ENCODE results near the gene TAF11L8. TPM values are rescaled to one million over a fixed set of nuclear protein-coding genes. Genes with fewer than 3 reads are reported as not detected.
"Not testable (repeated sequence)": the region's sequence is repeated elsewhere in the genome, so short reads cannot be mapped to it uniquely, and the experiment has no call there.

Gene TAF11L8
- total RNA-seq, result not detected in 3 replicates

DNA sequence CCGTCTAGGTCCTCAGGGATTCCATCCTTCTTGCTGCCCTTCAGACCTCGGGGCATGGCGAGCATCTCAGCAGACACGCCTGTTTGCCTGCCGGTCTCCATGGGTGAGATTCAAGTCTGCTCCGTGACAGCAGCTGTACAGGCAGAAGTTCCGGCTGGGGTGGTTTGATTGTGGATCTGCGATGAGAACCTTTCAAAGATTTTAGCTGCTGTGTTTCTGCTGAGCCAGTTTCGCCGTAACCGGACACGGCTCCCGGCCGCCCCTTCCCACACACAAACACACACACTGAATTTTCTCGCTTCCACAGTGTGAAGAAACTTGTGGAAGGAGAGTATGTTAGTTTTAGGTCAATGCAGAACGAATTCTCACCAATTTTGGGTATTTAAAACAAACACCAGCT, at the start of gene TAF11L8:
Gene TAF11L8 (minus strand): TSS at position 101 of the 400 bp plus-strand sequence.
- not testable (repeated sequence) for H3K36me3 Mint-ChIP-seq; H3K27me3 Mint-ChIP-seq (ENCODE audit: low read depth); H3K27ac Mint-ChIP-seq; H3K9me3 Mint-ChIP-seq; H3K4me3 Mint-ChIP-seq; DNase-seq (ENCODE audit: low spot score in 2 of 2, unreplicated experiment in 2 of 2); H3K4me1 Mint-ChIP-seq

- Mint-ChIP-seq H3K27ac (no peak within 1 kb of the TSS), H3K9me3 (peaks cover 6% of the 10 kb centered on the region), H3K4me1 (no peaks in the 10 kb centered on the region), H3K36me3 (no peaks in the 10 kb centered on the region), H3K27me3 (ENCODE audit: low read depth) (no peaks in the 10 kb centered on the region), H3K4me3 (no peak within 1 kb of the TSS)
- TF ChIP-seq CTCF (IDR thresholded peaks at IDR 0.05; ENCODE audit: unreplicated experiment), result no peak
- DNase-seq (ENCODE audit: low spot score in 2 of 2, unreplicated experiment in 2 of 2), result no peak
Measured at GRCh38 chr5:17634160-17634559, 43.4 kb upstream of the TAF11L8 start, which contains the start of gene TAF11L14. TSS of gene TAF11L14 (plus strand) at chr5:17634460.

DNA sequence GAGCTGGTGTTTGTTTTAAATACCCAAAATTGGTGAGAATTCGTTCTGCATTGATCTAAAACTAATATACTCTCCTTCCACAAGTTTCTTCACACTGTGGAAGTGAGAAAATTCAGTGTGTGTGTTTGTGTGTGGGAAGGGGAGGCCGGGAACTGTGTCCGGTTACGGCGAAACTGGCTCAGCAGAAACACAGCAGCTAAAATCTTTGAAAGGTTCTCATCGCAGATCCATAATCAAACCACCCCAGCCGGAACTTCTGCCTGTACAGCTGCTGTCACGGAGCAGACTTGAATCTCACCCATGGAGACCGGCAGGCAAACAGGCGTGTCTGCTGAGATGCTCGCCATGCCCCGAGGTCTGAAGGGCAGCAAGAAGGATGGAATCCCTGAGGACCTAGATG, 41.0 kb upstream of the TAF11L8 start, which contains the start of gene TAF11L13:
Gene TAF11L13 (plus strand): TSS at position 301 of the 400 bp plus-strand sequence.
- H3K27ac Mint-ChIP-seq, H3K4me3 Mint-ChIP-seq: not testable (repeated sequence)

DNA sequence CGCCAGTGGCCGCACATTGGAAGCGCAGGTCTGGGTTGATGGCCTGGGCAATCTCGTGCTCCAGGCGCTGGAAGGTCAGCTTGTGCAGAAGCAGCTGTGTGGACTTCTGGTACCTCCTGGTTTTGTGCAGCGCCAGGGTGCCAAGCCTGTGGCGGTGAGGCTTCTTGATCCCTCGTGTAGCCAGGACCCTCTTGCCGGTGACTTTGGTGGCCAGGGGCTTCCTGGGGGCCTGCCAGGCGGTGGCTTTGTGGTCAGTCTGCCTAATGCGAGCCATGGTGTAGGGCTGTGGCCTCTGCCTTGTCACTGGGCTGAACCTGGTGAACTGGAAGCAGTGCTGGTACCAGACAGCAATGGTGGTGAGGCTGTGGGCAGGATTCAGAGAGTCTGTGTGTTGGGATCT, 34.9 kb upstream of the TAF11L8 start:
- no peak for DNase-seq (ENCODE audit: low spot score in 2 of 2, unreplicated experiment in 2 of 2)
- no peak overlapping the region for H3K27ac Mint-ChIP-seq
- H3K36me3 Mint-ChIP-seq, result no peaks in the 10 kb centered on the region
- H3K27me3 Mint-ChIP-seq (ENCODE audit: low read depth), result peaks cover 9% of the 10 kb centered on the region
- no peaks in the 10 kb centered on the region for H3K4me1 Mint-ChIP-seq
- TF ChIP-seq CTCF (IDR thresholded peaks at IDR 0.05; ENCODE audit: unreplicated experiment), result no peak
- peaks cover 6% of the 10 kb centered on the region for H3K9me3 Mint-ChIP-seq
- no peak overlapping the region for H3K4me3 Mint-ChIP-seq

More for the DNA sequence above, 41.0 kb upstream of the TAF11L8 start, which contains the start of gene TAF11L13:
- not testable (repeated sequence) for H3K9me3 Mint-ChIP-seq; H3K4me1 Mint-ChIP-seq; H3K27me3 Mint-ChIP-seq (ENCODE audit: low read depth); H3K36me3 Mint-ChIP-seq; DNase-seq (ENCODE audit: low spot score in 2 of 2, unreplicated experiment in 2 of 2)

GRCh38 chr5:17620627-17621026, 29.9 kb upstream of the TAF11L8 start:
- H3K9me3 Mint-ChIP-seq, result peaks cover 14% of the 10 kb centered on the region
- no peak overlapping the region for H3K27ac Mint-ChIP-seq
- H3K4me3 Mint-ChIP-seq, result no peak overlapping the region
- H3K4me1 Mint-ChIP-seq, result no peaks in the 10 kb centered on the region
- H3K36me3 Mint-ChIP-seq, result no peaks in the 10 kb centered on the region
- peaks cover 8% of the 10 kb centered on the region for H3K27me3 Mint-ChIP-seq (ENCODE audit: low read depth)
- TF ChIP-seq CTCF (IDR thresholded peaks at IDR 0.05; ENCODE audit: unreplicated experiment), result peak; percentile 58
- no peak for DNase-seq (ENCODE audit: low spot score in 2 of 2, unreplicated experiment in 2 of 2)

DNA sequence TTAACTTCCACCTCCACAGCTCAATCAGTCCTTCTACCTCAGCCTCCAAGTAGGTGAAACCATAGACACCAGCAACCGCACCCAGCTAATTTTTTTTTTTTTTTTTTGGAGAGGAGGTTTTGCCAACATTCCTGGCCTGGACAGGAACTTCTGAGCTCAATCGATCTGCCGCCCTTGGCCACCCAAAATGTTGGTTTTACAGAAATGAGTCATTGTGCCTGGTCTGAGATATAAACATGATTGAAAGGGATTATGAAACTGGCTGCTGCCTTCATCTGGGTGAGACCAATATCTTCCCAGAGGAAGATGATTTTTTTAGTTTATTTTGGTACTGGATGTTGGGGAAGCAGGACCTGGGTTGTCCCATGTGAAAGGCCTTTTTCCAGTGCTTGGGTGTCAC, 28.6 kb upstream of the TAF11L8 start:
- no peak for TF ChIP-seq CTCF (IDR thresholded peaks at IDR 0.05; ENCODE audit: unreplicated experiment)
- no peaks in the 10 kb centered on the region for H3K36me3 Mint-ChIP-seq
- H3K4me3 Mint-ChIP-seq, result no peak overlapping the region
- H3K9me3 Mint-ChIP-seq, result peaks cover 14% of the 10 kb centered on the region
- no peaks in the 10 kb centered on the region for H3K4me1 Mint-ChIP-seq
- no peak overlapping the region for H3K27ac Mint-ChIP-seq
- DNase-seq (ENCODE audit: low spot score in 2 of 2, unreplicated experiment in 2 of 2), result no peak
- peaks cover 8% of the 10 kb centered on the region for H3K27me3 Mint-ChIP-seq (ENCODE audit: low read depth)

Measured in mesothelial cell of epicardium (in vitro differentiated cells).